GM18868 (cell line): ENCODE results near the gene IMMP1L.
"Not testable (repeated sequence)": the region's sequence is repeated elsewhere in the genome, so short reads cannot be mapped to it uniquely, and the experiment has no call there.

ENCODE experiments used
- ATAC-seq: cut with Tn5 transposase; IDR thresholded peaks from one replicate; pipeline ENCODE4 v1.9.1; 2021; ENCODE audit warnings: mild to moderate bottlenecking, moderate library complexity; ENCODE audit not compliant: unreplicated experiment

Gene IMMP1L, protein sequence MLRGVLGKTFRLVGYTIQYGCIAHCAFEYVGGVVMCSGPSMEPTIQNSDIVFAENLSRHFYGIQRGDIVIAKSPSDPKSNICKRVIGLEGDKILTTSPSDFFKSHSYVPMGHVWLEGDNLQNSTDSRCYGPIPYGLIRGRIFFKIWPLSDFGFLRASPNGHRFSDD

GRCh38 chr11:31509429-31510345, at the start of gene IMMP1L, which contains the start of gene ELP4:
Gene IMMP1L, minus strand, starts transcription at chr11:31509622. Its CDS starts 46,346 bp downstream, at chr11:31463276.
Gene ELP4, plus strand, starts transcription at chr11:31509767. Its CDS starts 18 bp downstream, at chr11:31509785.
- peak; percentile 100 for ATAC-seq

GRCh38 chr11:31558001-31558400, 48.6 kb upstream of the IMMP1L start:
- no peak for ATAC-seq

DNA sequence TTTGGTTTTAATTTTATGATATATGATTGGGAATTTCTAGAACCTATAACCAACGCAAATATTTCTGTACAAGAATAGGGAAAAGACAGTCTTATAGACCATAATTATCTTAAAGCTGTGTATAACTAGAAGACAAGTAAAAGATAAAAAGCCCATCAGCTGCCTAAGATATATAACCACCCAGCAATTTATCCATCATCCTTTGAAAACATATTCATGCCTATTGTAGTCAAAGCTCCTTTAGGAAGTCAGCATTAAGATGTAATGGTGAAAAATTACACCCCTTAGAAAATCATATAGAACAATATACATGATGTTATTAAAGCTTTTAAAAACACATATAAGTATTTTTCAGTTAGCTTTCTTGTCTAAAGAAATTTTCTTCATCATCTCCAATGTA, 46.5 kb upstream of the IMMP1L start:
- no peak for ATAC-seq

- no peak for ATAC-seq
These were observed 33.4 kb upstream of the IMMP1L start for GRCh38 chr11:31542862-31543261.

DNA sequence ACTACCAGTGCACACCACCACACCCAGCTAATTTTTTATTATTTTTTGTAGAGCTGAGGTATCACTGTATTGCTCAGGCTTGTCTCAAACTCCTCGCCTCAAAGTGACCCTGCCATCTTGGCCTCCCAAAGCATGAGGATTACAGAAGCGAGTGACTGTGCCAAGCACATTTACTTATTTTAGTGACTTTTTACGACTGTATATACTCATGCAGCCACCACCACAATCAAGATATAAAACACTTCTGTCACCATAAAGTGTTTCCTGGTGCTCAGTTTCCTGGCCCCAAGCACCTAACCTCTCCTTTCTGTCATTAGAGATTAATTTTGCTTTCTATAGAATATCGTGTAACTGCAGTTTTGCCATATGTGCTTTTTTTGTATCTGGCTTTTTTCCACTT, 26.1 kb upstream of the IMMP1L start:
- ATAC-seq, result no peak

- no peak for ATAC-seq
These were observed 21.9 kb upstream of the IMMP1L start for GRCh38 chr11:31531293-31531692.

- peak; percentile 97 for ATAC-seq
These were observed 20.3 kb upstream of the IMMP1L start for GRCh38 chr11:31529701-31530100.

DNA sequence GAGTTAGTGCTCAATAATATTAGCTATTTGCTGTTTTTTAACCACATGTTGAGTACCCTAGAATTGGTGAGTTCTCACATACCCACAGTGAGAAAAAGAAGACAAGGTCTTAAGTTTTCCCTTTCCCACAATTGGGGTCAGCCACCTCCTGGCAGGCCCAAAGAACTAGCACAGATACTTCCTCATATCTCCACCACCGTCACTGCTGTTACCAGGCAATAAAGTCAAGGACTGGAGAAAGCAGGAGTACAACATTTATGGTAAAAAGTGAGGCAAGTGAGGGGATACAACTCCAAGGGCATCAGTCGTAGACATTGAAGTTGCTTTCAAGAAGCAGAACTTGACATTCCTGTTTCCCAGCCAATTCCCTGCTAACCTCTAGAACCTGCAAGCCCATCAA, 19.8 kb upstream of the IMMP1L start:
- no peak for ATAC-seq

GRCh38 chr11:31521497-31522150, 12.2 kb upstream of the IMMP1L start:
- no peak for ATAC-seq

DNA sequence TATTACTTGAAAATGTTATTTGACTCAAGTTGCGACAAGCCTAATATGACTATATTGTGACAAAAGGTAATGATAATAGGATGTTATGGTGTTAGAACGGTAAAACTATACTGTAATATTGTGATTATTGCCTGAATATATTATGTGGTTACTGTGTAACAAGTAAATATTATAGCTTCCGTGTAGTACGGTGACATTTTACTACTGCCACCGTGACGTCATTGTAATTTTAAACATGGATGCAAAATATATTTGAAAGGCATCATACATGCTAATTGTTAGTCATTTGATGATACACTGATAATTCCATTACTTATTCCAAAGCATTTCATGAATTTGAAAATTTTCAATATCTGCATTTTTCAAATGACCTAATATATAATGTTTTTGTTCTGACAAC, 2.7 kb upstream of the IMMP1L start:
- ATAC-seq, result no peak

DNA sequence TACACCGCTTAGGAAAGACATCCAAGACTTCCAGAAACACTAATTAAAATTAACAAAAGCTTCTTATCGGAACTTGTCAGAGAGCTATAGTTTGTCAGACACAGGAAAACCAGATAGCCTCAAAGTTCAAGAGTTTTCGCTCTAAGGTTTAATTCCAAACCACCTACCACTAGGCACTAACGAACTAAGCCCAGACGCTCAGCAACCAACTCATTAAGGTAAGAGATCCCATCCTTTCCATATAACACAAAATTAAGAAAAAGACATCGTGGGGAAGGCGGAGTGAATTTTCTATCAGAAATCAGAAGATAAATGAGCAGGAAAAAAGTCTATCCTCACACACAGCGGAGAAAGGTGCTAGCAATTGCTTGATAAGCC, 382 bp downstream of the IMMP1L start:
- ATAC-seq, result peak; percentile 5

GRCh38 chr11:31500560-31500959, 8.9 kb downstream of the IMMP1L start:
- ATAC-seq, result no peak

GRCh38 chr11:31499576-31500178, 9.7 kb downstream of the IMMP1L start:
- no peak for ATAC-seq

DNA sequence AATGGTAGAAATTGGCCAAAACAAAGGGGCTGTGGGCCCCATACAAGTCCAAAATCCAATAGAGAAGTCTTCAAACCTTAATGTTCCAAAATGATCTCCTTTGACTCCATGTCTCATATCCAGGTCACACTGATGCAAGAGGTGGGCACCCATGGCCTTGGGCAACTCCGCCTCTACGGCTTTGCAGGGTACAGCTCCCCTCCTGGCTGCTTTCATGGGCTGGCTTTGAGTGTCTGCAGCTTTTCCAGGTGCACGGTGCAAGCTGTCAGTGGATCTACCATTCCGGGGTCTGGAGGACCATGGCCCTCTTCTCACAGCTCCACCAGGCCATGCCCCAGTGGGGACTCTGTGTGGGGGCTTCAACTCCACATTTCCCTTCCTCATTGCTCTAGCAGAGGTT, 15.7 kb downstream of the IMMP1L start:
- not testable (repeated sequence) for ATAC-seq

- no peak for ATAC-seq
These were observed 16.2 kb downstream of the IMMP1L start for GRCh38 chr11:31493235-31493634.

DNA sequence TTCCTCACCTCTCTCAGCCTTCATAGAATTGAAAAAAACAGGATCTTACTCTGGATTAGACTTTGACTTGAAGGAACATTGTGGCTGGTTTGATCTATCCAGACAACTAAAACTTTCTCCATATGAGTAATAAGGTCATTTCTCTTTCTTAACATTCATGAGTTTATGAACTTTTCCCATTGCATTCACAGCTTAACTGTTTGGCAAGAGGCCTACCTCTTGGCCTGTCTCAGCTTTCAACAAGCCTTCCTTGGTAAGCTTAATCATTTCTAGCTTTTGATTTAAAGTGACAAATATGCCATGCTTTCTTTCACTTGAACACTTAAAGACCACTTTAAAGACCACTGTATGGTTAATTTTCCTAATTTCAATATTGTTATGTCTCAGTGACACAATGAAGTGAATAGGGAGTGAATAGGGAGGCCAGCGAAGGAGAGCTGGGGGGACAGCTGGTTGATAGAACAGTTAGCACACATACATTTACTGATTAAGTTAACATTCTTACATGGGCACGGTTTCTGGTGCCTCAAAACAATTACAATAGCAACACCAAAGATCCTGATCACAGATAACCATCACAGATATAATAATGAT, 17.0 kb downstream of the IMMP1L start:
- no peak for ATAC-seq

- ATAC-seq, result peak; percentile 72
These were observed 21.6 kb downstream of the IMMP1L start for GRCh38 chr11:31487848-31488247.

- no peak for ATAC-seq
These were observed 24.9 kb downstream of the IMMP1L start for GRCh38 chr11:31484497-31484896.

GRCh38 chr11:31480930-31481329, 28.5 kb downstream of the IMMP1L start:
- ATAC-seq, result no peak

GRCh38 chr11:31479066-31479465, 30.4 kb downstream of the IMMP1L start:
- ATAC-seq, result no peak

- no peak for ATAC-seq
These were observed 31.2 kb downstream of the IMMP1L start for GRCh38 chr11:31478223-31478590.
